Uterus (tissue), 2 donors: ENCODE results near the gene CHST14.

Experiments
- POLR2A ChIP-seq, 2 donors: fragments of 450-650 bp; IDR thresholded peaks; one replicate each; pipeline ENCODE4 v1.6.1; 2016; ENCODE audit warnings: antibody characterized with exemption in 2 of 2, mild to moderate bottlenecking in 1 of 2, moderate library complexity in 1 of 2
- TF ChIP-seq, protein P1 (sequence below), 4 experiments: fragments of 200-600 bp in 2 of 4; fragments of 450-650 bp in 2 of 4; sonication (generic) in 2 of 4; IDR thresholded peaks; one replicate each; pipeline ENCODE4 v1.5.1; 2016 to 2019; ENCODE audit warnings: antibody characterized with exemption in 4 of 4, mild to moderate bottlenecking in 2 of 4, moderate library complexity in 1 of 4

DNA sequence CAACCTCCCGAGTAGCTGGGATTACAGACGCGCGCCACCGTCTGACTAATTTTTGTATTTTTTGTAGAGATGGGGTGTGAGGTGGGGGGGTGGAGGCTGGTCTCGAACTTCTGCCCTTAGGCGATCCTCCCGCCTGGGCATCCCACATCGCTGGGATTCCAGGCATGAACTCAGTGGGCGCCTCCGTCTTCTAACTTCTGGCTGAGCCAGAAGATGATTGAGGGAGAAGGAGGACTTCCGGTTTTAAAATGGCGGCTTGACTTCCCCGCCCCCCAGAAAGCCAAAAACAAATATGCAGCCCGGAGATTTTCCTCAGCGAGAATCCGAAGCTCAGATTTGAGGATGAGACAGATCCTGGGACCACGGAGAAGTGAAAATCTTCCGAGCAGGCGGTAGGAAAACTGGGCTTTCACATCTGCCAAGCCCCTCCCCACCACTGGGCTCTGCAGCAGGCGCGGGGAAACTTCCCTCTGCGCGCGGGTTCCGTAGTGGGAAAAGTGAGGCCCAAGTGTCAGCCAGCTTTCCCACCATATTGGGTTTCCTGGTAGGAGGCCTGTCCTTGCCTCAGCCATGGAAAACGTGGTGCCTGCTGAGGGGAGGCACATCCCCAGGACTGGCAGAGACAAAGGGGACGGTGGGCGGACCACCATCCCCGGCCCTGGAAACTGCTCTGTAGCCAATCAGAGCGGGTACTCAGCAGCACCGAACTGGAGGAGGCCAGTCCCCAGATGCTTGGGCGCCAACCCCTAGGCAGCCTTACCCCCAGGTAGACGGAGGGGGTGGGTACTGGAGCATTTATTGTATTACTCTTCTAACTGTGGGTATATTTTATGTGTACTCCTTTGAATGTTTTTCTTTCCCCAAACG lies 17.3 kb downstream of the CHST14 start:
- TF ChIP-seq, protein P1, sequence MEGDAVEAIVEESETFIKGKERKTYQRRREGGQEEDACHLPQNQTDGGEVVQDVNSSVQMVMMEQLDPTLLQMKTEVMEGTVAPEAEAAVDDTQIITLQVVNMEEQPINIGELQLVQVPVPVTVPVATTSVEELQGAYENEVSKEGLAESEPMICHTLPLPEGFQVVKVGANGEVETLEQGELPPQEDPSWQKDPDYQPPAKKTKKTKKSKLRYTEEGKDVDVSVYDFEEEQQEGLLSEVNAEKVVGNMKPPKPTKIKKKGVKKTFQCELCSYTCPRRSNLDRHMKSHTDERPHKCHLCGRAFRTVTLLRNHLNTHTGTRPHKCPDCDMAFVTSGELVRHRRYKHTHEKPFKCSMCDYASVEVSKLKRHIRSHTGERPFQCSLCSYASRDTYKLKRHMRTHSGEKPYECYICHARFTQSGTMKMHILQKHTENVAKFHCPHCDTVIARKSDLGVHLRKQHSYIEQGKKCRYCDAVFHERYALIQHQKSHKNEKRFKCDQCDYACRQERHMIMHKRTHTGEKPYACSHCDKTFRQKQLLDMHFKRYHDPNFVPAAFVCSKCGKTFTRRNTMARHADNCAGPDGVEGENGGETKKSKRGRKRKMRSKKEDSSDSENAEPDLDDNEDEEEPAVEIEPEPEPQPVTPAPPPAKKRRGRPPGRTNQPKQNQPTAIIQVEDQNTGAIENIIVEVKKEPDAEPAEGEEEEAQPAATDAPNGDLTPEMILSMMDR (IDR thresholded peaks at IDR 0.05), result no peak
- no peak for TF ChIP-seq POLR2A (IDR thresholded peaks at IDR 0.05)
